HG03520 (cell line): ENCODE results near the gene SYT10.
"Not testable (repeated sequence)": the region's sequence is repeated elsewhere in the genome, so short reads cannot be mapped to it uniquely, and the experiment has no call there.

Experiments
- ATAC-seq: cut with Tn5 transposase; IDR thresholded peaks from one replicate; pipeline ENCODE4 v1.9.1; 2021; ENCODE audit warnings: mild to moderate bottlenecking, moderate library complexity; ENCODE audit not compliant: unreplicated experiment

The SYT10 gene

GRCh38 chr12:33370318-33370717, 69.3 kb downstream of the SYT10 start:
- ATAC-seq: no peak

DNA sequence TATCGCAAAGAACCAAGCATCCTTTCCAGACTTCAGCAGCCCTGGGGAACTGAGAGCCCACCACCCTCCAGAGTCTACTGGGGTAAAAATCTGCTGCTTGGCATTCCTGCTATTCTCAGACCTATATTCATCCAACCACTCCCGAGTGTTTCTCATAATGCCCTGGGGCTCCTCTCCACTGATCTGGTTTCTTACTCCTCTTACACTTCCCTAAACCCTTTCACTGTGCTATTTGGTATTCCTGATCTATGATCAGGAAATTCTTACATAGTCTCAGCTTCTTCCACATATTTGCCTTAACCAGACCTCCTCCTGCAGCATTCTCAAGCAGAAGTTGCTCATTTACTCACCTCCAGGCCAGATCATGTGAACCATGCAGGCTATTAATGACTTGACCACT, 82.4 kb downstream of the SYT10 start:
- ATAC-seq: no peak

GRCh38 chr12:33349791-33350190, 89.8 kb downstream of the SYT10 start:
- no peak for ATAC-seq

GRCh38 chr12:33331961-33332398, 107.6 kb downstream of the SYT10 start:
- not testable (repeated sequence) for ATAC-seq

DNA sequence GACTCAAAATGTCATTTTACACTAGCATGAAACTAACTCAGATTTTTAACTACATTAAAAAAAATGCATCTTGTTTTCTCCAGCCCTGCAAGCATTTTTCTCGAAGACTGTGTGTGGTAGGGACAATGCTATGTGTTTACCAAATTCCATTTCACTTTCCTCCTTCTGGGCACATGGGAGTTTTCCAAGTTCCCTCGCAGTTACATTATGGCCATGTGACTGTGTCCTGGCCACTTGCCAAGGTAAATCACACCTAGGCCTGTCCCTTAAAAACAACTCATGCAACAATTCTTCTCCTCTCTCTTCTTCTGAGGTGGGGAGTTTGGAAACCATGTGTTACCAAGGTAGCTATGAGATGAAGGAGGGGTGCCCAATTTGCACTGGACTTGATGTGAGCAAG, 108.7 kb downstream of the SYT10 start:
- no peak for ATAC-seq
